Stimulated activated CD8-positive, alpha-beta memory T cell treated with anti-CD3 and anti-CD28 coated beads, Interleukin-2, amount 100 ng/mL, for 48 hours (primary cell): Measurements from ENCODE around the gene CDH3.
"Not testable (repeated sequence)": the region's sequence is repeated elsewhere in the genome, so short reads cannot be mapped to it uniquely, and the experiment has no call there.

ENCODE experiments used
- DNase-seq, 2 donors: peaks; one replicate each; pipeline ENCODE4 v3.0.0-alpha.2; 2020; ENCODE audit warnings: low read depth in 2 of 2

The CDH3 gene

DNA sequence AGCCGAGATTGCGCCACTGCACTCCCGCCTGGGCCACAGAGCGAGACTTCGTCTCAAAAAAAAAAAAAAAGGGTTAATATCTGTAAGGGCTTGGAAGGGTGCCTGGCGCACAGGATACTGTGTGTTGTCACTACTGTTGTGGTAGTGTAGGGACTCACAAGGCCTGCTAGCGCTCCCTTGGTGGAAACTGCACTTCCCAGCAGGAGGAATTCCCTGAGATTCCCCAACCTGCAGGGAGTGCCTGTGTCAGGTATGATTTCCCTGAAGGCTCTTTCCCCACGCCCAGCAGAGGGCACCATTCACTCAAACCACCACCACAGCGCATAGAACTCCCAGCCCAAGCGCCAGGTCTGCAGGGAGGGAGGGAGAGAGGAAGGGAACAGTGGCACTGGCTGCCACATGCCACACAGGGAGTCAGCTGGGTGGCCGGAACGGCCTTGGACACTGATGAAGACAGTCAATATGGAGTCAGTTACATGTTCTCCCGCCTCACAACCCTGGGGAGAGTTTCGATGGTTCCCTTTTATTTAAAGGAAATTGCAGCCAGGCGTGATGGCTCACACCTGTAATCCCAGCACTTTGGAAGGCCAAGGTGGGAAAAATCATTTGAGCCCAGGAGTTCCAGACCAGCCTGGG lies 59.2 kb downstream of the CDH3 start:
- peak; percentile 42 to 59 for DNase-seq

DNA sequence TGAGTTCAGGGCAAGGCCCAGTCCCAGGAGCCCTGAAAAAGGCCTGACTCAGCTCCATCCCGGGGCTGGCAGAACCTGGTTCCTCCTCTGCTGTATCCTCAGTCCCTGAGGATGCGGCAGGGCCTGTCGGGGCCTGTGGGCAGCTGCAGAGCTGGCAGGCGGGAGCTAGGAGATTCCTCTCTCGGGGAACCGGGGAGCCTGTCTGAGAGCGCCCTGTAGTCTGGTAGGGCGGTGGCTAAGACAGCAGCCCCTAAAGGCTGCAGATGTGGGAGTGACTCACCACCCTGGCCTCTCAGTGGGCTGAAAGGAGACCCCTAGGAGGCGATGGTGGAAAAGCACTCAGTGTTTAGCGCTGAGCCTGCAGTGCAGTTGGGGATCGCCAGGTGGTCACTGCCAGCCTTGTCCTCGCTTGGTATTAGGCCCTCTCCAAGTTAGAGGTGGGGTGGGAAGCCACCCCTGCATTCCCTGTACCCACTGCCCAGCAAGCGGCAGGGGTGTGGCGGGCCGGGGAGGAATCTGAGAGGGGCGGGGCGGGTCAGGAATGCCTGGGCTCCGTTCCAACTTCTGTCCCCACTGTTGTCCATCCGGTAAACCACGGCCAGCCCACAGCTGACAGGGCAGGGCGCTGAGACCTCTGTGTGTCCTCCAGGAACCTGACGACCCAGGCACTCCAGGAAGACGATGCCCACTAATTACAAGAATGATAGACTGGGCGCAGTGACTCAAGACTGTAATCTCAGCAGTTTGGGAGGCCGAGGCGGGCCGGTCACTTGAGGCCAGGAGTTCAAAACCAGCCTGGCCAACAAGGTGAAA lies 62.4 kb downstream of the CDH3 start:
- DNase-seq = no peak

DNA sequence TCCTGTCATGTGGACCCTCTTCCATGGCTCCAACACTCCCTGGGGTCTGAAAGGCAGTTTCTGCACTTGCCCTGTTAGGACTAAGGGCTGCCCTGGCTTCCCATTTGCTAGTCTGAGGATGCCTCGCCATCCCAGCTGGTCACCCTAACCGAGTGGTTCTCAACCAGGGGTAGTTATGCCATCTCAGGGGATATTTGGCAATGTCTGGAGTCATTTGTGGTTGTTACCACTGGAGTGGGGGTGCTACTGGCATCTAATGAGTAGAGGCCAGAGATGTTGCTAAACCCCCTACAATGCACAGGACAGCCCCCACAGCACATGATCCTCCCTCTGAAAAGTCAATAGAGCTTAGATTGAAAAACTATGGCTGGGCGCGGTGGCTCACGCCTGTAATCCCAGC lies 65.1 kb downstream of the CDH3 start:
- no peak for DNase-seq

DNA sequence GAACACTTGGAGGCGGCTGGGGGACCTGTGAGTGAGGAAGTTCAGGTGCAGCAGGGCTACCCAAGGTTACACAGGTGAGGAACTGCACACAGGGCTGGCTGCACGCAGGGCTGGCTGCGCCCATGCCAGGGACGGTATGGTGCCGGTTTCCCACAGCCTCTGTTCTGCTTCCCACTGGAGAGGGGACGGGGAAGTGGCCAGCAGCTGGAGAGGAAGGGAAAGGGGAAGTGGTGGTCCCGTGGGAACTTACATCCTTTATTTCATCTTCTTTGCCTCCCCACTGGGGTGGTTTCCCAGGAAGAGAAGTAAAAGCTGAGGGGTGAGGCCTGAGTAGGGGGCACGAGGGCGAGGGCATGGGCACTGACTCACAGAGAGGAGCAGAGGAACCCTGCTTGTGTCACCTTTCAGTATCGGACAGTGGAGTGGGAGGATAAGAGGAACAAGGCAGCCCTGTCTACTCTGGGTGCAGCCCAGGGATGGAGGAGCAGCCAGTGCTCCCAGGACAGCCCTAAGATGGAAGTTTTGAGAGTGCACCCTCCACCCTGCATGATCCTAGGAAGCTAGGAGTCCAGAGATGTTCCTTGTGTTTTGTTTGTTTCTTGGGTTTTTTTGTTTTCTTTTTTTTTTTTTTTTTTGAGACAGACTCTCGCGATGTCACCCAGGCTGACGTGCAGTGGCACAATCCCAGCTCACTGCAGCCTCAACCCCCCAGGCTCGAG lies 66.5 kb downstream of the CDH3 start:
- DNase-seq = no peak

DNA sequence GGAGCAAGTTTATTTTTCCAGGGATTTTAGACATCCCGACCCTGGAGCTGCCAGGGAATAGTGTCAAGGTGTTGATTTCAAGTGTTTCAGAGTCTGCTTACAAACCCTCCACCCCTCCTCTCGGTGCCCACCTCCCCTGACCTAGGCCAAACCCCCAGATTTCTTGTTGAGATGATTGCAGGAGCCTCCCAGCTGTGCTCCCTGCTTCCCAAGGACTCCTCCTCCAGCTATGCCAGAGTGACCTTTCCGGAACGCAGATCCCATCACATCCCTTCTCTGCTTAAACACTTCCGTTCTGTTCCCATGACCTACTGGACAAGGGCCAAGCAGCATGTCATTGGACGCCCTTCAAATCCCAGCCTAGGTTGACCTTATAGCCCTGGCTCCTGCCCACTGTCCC lies 68.3 kb downstream of the CDH3 start:
- no peak for DNase-seq

DNA sequence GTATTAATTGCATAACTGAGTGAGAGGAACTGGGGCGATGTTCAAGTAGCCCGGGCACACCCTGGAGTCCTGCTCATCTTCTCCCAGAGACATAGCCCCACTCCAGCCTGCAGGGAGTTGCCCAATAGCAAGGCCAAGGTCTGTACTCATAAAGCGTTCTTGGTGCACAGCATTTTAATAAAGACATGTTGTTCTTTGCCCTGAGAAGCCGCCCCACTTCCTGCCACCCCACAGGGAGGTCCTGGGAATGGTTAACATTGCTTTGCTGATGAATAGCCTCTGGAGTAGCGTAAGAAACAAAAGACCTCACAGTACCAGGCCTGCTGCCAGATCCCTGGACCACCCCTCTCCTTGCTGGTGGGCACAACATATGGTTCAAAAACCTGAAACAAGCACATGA lies 70.4 kb downstream of the CDH3 start:
- no peak for DNase-seq

DNA sequence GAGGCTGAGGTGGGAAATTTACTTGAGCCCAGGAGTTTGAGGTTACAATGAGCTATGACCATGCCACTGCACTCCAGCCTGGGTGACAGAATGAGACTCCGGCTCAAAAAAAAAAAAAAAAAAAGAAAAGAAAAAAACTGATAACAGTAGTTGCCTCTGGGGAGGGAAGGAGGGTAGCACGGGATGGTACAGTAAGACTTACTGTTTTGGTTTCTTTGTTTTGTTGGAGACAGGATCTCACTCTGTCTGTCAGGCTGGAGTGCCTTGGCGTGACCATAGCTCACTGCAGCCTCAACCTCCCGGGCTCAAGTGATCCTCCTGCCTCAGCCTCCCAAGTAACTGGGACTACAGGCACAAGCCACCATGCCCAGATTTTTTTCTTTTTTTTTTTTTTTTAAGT lies 71.4 kb downstream of the CDH3 start:
- not testable (repeated sequence) for DNase-seq

DNA sequence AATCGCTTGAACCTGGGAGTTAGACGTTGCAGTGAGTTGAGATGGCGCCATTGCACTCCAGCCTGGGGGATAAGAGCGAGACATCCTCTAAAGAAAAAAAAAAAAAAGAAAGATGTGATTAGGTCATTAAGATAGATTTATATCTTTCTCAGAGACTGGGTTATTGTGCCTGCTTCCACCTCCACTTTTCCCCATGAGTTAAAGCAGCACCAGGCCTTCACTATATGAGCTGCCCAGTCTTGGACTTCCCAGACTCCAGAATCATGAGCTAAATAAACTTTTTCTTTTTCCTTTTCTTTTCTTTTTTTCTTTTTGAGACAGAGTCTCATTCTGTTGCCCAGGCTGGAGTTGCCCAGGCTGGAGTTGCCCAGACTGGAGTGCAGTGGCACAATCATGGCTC lies 72.6 kb downstream of the CDH3 start:
- DNase-seq = no peak

DNA sequence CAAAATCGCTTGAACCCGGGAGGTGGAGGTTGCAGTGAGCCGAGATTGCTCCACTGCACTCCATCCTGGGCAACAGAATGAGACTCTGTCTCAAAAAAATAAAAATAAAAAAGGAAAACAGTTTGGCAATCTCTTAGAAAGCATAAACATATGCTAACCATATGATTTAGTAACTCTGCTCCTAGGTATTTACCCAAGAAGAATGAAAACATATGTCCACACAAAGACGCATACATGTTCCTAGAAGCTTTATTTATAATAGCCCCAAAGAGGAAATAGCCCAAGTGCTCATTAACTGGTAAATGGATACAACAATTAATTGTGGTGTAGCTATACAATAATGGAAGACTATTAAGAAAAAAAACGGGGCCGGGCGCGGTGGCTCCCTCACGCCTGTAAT lies 73.5 kb downstream of the CDH3 start:
- DNase-seq = no peak

DNA sequence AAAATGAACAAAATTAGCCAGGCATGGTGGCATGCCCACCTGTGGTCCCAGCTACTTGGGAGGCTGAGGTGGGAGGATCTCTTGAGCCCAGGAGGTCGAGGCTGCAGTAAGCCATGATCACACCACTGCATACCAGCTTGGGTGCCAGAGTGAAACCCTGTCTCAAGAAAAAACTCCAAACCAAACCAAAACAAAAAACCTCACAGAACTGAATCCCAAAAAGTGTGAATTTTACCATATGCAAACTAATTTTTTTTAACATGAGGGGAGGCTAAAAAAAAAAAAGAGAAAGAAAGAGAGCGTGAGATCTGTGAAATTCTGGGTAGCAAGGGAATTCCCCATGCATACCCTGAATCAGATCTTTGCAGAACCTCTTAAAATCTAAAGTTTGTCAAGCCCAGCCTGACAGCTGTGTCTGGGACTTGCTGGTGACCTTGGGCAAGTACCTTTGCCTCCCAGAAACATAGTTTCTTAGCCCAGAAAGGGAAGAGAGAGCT lies 74.9 kb downstream of the CDH3 start:
- DNase-seq = no peak

DNA sequence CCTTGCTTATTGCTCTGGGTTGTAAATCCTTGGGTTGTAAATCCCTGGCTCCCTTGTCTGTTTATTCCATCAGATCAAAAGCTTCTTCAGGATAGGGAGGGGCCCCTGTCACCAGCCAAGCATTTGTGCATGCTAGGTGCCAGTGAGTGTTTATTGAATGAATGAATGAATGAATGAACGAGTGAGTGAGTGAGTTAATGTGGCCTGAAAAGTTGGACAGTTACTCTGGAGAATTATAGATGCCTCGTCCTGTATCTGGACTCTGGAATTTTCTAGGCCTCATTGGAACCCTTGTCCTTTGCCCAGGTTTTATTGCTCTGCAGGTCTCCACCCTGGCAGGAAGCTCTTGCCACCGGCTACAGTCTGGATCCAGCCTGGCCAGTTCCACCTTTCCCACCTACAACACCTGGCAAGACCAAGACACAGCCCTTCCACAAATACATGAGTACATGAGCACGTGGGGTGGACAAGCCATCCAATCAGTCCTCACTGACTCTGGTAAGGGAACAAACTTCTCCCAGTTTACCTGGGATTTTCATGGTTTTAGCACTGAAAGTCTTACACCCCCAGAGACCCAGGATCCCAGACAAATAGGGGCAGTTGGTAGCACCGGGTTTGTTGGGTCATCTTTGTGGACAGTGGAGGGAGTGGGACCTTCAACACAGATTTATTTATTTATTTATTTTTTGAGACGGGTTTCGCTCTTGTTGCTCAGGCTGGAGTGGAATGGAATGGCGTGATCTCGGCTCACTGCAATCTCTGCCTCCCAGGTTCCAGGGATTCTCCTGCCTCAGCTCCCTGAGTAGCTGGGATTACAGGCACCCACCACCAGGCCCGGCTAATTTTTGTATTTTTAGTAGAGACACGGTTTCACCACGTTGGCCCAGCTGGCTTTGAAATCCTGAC lies 77.3 kb downstream of the CDH3 start:
- DNase-seq = no peak

DNA sequence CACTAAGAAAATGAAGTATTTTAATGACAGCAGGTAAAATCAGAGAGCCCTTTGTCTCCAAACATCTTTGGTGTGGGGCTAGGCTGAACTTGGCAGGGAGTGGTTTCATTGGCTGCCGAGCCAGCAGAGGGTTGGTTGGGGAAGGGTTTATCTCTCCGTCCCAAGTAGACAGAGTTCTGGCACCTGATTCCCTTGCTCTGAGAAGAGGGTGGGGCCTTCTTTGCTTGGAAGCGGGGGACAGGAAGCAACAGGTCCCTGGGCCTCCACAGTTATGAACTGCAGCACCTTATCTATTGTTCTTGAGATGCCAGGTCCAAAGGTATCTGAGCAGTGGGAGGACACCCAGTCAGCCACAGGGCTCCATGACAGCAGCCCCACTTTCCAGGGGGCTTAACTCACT lies 79.7 kb downstream of the CDH3 start:
- no peak for DNase-seq

DNA sequence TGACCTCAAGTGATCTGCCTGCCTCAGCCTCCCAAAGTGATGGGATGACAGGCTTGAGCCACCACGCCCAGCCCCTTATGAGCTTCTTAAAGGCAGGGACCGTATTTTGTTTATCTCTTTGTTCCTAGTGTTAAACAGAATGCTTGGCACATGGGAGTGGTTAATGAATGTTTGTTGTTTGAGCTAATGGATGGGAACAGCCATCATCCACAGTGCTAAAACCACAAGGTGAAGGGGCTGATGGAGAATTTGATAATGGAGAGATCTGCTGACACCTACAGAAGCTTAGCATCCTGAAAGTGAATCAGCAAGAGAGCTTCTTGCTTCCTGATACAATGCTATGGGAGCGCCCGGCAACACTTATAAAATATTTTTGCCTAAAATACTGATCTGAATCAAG lies 83.4 kb downstream of the CDH3 start:
- DNase-seq = no peak

DNA sequence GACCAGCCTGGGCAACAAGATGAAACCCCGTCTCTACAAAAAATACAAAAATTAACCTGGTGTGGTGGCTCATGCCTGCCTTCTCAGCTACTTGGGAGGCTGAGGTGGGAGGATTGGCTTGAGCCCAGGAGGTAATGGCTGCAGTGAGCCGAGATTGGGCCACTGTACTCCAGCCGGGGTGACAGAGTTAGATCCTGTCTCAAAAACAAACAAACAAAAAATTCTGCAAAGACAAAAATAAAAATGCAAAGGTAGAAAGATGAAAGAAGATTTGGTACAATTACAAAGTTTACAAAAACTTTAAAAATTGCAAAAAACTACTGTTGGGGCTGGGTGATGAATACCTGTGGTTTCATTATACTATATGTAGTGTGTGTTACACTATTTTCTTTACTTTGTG lies 86.5 kb downstream of the CDH3 start:
- no peak for DNase-seq

DNA sequence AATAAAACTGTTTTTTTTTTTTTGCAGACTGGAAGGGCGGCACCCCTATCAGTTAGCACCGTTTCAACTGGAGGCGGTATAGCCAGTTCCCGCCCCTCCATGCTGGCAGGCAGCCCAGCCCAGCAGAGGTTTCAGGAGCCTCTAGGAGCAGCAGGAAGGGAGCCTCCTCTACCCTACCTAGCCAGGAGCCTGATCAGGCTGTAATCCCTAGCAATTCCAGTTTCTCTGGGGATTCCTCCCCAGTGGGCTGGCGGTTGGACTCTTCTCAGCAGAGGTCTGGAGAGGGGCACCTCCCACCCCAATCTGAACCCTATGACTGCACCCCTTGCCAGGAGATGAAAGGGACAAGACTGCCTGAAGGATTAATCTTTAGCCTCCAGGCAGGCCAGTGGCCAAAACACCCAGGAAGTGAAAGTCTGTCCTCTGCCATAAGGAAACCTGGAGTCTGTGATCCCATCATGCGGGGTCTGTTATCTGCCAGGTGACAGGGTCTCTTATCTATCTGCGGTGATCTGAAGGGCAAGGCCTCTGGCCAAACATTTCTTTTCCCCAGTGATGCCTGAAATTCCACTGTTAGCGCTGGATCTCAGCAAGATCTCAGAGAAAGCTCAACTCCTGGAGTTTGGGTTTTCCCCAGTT lies 87.1 kb downstream of the CDH3 start:
- no peak for DNase-seq

DNA sequence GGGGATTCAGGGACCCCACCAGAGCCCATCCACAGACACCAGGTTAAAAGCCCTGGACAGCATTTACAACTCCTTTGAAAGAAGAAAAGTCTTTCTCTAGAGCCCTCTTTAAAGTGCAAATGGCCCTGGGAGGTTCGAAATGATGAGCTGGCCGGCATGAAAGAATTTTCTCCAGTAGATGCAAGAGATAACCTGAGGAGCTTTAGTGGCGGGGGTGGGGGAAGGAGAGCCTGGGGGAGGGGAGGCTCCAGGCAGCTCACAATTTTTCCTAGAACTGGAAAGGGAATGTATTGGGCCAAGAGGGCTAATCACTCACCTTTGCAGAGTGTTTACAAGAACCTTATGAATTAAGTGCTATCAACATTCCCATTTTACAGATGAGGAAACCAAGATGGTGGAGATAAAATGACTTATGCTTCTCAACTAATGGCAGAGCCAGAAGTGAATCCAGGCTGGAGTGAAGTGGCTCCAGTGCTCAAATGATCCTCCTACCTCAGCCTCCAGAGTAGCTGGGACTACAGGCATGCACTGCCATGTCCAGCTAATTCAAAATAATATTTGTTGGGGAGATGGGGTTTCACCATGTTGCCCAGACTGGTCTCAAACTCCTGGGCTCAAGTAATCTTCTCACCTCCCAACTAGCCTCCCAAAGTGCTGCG lies 87.8 kb downstream of the CDH3 start:
- no peak for DNase-seq

DNA sequence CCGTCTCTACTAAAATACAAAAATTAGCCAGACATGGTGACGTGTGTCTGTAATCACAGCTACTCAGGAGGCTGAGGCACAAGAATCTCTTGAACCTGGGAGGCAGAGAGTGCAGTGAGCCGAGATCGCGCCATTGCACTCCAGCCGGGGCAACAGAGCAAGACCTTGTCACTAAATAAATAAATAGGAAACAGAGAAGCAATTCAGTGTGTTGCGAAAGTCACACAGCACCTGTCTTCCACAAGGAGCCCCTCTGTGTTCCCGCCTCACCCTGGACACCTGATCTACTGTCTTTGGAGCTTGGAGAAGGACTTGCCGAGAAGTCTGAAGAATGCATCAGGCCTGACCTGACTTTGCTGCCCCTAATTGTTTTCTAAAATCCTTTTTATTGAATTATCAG lies 88.5 kb downstream of the CDH3 start:
- no peak for DNase-seq

DNA sequence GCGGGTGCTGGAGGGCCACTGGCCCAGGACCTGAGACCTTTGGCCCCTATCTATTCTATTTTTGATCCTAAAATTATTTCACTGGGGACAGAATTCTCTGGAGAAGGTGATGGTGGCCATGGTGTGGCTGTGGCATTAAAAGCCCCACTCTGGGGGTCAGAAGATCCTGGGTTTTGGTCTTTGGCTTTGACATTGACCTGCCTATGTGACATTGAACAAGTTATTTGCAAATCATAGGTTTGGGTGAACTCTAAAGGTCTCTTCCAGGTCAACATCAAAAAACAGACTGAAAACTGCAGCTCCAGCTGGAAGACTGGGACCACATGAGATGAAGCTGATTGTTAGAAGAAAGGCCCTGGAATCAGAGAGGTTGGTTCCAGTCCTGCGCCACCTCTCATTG lies 89.7 kb downstream of the CDH3 start:
- no peak for DNase-seq

DNA sequence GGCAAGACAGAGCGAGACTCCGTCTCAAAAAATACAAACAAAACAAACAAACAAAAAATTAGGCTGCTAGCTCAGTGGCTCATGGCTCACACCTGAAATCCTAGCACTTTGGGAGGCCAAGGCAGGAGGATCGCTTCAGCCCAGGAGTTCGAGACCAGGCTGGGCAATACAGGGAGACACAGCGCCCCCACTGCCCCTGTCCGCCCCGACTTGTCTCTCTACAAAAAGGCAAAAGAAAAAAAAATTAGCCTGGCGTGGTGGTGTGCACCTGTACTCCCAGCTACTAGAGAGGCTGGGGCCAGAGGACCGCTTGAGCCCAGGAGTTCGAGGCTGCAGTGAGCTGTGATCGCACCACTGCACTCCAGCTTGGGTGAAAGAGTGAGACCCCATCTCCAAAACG lies 91.5 kb downstream of the CDH3 start:
- no peak for DNase-seq

DNA sequence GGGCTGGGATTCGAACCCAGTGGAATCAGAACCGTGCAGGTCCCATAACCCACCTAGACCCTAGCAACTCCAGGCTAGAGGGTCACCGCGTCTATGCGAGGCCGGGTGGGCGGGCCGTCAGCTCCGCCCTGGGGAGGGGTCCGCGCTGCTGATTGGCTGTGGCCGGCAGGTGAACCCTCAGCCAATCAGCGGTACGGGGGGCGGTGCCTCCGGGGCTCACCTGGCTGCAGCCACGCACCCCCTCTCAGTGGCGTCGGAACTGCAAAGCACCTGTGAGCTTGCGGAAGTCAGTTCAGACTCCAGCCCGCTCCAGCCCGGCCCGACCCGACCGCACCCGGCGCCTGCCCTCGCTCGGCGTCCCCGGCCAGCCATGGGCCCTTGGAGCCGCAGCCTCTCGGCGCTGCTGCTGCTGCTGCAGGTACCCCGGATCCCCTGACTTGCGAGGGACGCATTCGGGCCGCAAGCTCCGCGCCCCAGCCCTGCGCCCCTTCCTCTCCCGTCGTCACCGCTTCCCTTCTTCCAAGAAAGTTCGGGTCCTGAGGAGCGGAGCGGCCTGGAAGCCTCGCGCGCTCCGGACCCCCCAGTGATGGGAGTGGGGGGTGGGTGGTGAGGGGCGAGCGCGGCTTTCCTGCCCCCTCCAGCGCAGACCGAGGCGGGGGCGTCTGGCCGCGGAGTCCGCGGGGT lies 92.1 kb downstream of the CDH3 start, which contains the start of gene CDH1:
TSS of gene CDH1 (plus strand) at position 247 of the 684 bp plus-strand sequence. CDS start at position 371, 124 bp downstream.
- peak in 1 of 2 donors; percentile 19 for DNase-seq
